ENCODE results near the gene NRXN3.

The NRXN3 gene

GRCh38 chr14:78298298-78298697, 128.1 kb downstream of the NRXN3 start:
- in situ Hi-C loops (cut with MboI; ENCODE audit: low sequenced_read_pairs, unreplicated experiment), result no loop called here
- TF ChIP-seq CTCF (IDR thresholded peaks at IDR 0.05; ENCODE audit: borderline replicate concordance, control extremely low read depth, extremely low read depth, insufficient read depth, missing control alignments), result no peak
- DNase-seq (ENCODE audit: low spot score), result no peak

GRCh38 chr14:78302841-78303240, 132.7 kb downstream of the NRXN3 start:
- DNase-seq (ENCODE audit: low spot score), result no peak
- no peak for TF ChIP-seq CTCF (IDR thresholded peaks at IDR 0.05; ENCODE audit: borderline replicate concordance, control extremely low read depth, extremely low read depth, insufficient read depth, missing control alignments)
- in situ Hi-C loops (cut with MboI; ENCODE audit: low sequenced_read_pairs, unreplicated experiment), result no loop called here

GRCh38 chr14:78307671-78308070, 137.5 kb downstream of the NRXN3 start:
- in situ Hi-C loops (cut with MboI; ENCODE audit: low sequenced_read_pairs, unreplicated experiment), result no loop called here
- DNase-seq (ENCODE audit: low spot score), result no peak
- no peak for TF ChIP-seq CTCF (IDR thresholded peaks at IDR 0.05; ENCODE audit: borderline replicate concordance, control extremely low read depth, extremely low read depth, insufficient read depth, missing control alignments)

GRCh38 chr14:78308079-78308478, 137.9 kb downstream of the NRXN3 start:
- in situ Hi-C loops (cut with MboI; ENCODE audit: low sequenced_read_pairs, unreplicated experiment), result no loop called here
- TF ChIP-seq CTCF (IDR thresholded peaks at IDR 0.05; ENCODE audit: borderline replicate concordance, control extremely low read depth, extremely low read depth, insufficient read depth, missing control alignments), result no peak
- no peak for DNase-seq (ENCODE audit: low spot score)

GRCh38 chr14:78310272-78310671, 140.1 kb downstream of the NRXN3 start:
- in situ Hi-C loops (cut with MboI; ENCODE audit: low sequenced_read_pairs, unreplicated experiment), result no loop called here
- DNase-seq (ENCODE audit: low spot score), result no peak
- no peak for TF ChIP-seq CTCF (IDR thresholded peaks at IDR 0.05; ENCODE audit: borderline replicate concordance, control extremely low read depth, extremely low read depth, insufficient read depth, missing control alignments)

- in situ Hi-C loops (cut with MboI; ENCODE audit: low sequenced_read_pairs, unreplicated experiment), result no loop called here
- no peak for TF ChIP-seq CTCF (IDR thresholded peaks at IDR 0.05; ENCODE audit: borderline replicate concordance, control extremely low read depth, extremely low read depth, insufficient read depth, missing control alignments)
- DNase-seq (ENCODE audit: low spot score), result no peak
Observed at GRCh38 chr14:78313499-78313898, 143.3 kb downstream of the NRXN3 start.

GRCh38 chr14:78314484-78314883, 144.3 kb downstream of the NRXN3 start:
- in situ Hi-C loops (cut with MboI; ENCODE audit: low sequenced_read_pairs, unreplicated experiment), result no loop called here

More at GRCh38 chr14:78314484-78314883, 144.3 kb downstream of the NRXN3 start:
- no peak for DNase-seq (ENCODE audit: low spot score)
- TF ChIP-seq CTCF (IDR thresholded peaks at IDR 0.05; ENCODE audit: borderline replicate concordance, control extremely low read depth, extremely low read depth, insufficient read depth, missing control alignments), result no peak
